WTC11 (cell line): Measurements from ENCODE around the gene CPEB3. TPM values are rescaled to one million over a fixed set of nuclear protein-coding genes. Genes with fewer than 3 reads are reported as not detected.

Experiments
- ATAC-seq: fragments of 200-7000 bp; cut with Tn5 transposase; 2 replicates; pipeline ENCODE4 v1.10.0; 2021; ENCODE audit warnings: mild to moderate bottlenecking, moderate library complexity
- CTCF ChIA-PET: fragments of 300-600 bp; sonication (Branson Sonifier 250); formaldehyde crosslinking; loops from one replicate; lab custom pipeline; 2021; ENCODE audit warnings: antibody characterized with exemption; lab: Charles Lee
- POLR2A ChIA-PET: fragments of 350-600 bp; sonication (Branson Sonifier 250); formaldehyde crosslinking; loops from one replicate; lab custom pipeline; 2021; ENCODE audit warnings: antibody characterized with exemption; lab: Charles Lee
- DNase-seq: peaks from one replicate; pipeline ENCODE4 v3.0.0; 2021; ENCODE audit warnings: low spot score
- H3K27ac Mint-ChIP-seq: 2 replicates; pipeline ENCODE4 v1.8.0; 2021; ENCODE audit warnings: mixed read lengths
- H3K27me3 Mint-ChIP-seq: 2 replicates; pipeline ENCODE4 v1.8.0; 2021; ENCODE audit warnings: low read depth, mild to moderate bottlenecking, moderate library complexity, mixed read lengths
- H3K36me3 Mint-ChIP-seq: 2 replicates; pipeline ENCODE4 v1.8.0; 2021; ENCODE audit warnings: mixed read lengths
- H3K4me1 Mint-ChIP-seq: 2 replicates; pipeline ENCODE4 v1.8.0; 2022; ENCODE audit warnings: mixed read lengths
- H3K4me3 Mint-ChIP-seq: 2 replicates; pipeline ENCODE4 v1.8.0; 2021; ENCODE audit warnings: mild to moderate bottlenecking, moderate library complexity, mixed read lengths
- H3K9me3 Mint-ChIP-seq: 2 replicates; pipeline ENCODE4 v1.8.0; 2021; ENCODE audit warnings: mixed read lengths
- CREB1 ChIP-seq: sonication (generic); formaldehyde crosslinking; IDR thresholded peaks from 2 replicates; pipeline ENCODE4 v1.8.0; 2023; ENCODE audit warnings: mild to moderate bottlenecking, missing genetic modification reagents
- CREM ChIP-seq: sonication (generic); formaldehyde crosslinking; IDR thresholded peaks from 2 replicates; pipeline ENCODE4 v1.8.1; 2022; ENCODE audit warnings: mild to moderate bottlenecking, missing genetic modification reagents, moderate library complexity
- E2F4 ChIP-seq: sonication (generic); formaldehyde crosslinking; IDR thresholded peaks from 2 replicates; pipeline ENCODE4 v1.8.1; 2022; ENCODE audit warnings: low read depth, mild to moderate bottlenecking, moderate library complexity, missing genetic modification reagents, borderline replicate concordance
- ESRRA ChIP-seq: sonication (generic); formaldehyde crosslinking; IDR thresholded peaks from 2 replicates; pipeline ENCODE4 v1.8.1; 2022; ENCODE audit warnings: mild to moderate bottlenecking, missing genetic modification reagents, borderline replicate concordance
- FOXK1 ChIP-seq: sonication (generic); formaldehyde crosslinking; IDR thresholded peaks from 2 replicates; pipeline ENCODE4 v1.8.0; 2022; ENCODE audit warnings: mild to moderate bottlenecking, moderate library complexity, missing genetic modification reagents
- GTF2I ChIP-seq: fragments of 250-450 bp; sonication (Bioruptor Pico); conservative IDR thresholded peaks from 2 replicates; pipeline ENCODE4 v1.4.0; 2021; ENCODE audit warnings: mild to moderate bottlenecking
- JAZF1 ChIP-seq: fragments of 250-450 bp; sonication (Bioruptor Pico); IDR thresholded peaks from 2 replicates; pipeline ENCODE4 v1.9.0; 2021; ENCODE audit warnings: moderate library complexity, mild to moderate bottlenecking, inconsistent platforms
- NFYB ChIP-seq: sonication (generic); formaldehyde crosslinking; conservative IDR thresholded peaks from 2 replicates; pipeline ENCODE4 v1.8.0; 2022; ENCODE audit warnings: low read depth, missing genetic modification reagents
- NR2C2 ChIP-seq: sonication (generic); formaldehyde crosslinking; IDR thresholded peaks from 2 replicates; pipeline ENCODE4 v1.8.0; 2022; ENCODE audit warnings: mild to moderate bottlenecking, missing genetic modification reagents
- NR3C1 ChIP-seq: sonication (generic); formaldehyde crosslinking; conservative IDR thresholded peaks from 2 replicates; pipeline ENCODE4 v1.8.1; 2023; ENCODE audit warnings: low read depth, mild to moderate bottlenecking, missing genetic modification reagents
- RORB ChIP-seq: fragments of 250-450 bp; sonication (Bioruptor Pico); IDR thresholded peaks from 2 replicates; pipeline ENCODE4 v1.9.0; 2021; ENCODE audit warnings: mild to moderate bottlenecking
- TEAD1 ChIP-seq: sonication (generic); formaldehyde crosslinking; IDR thresholded peaks from 2 replicates; pipeline ENCODE4 v1.8.0; 2022; ENCODE audit warnings: mild to moderate bottlenecking, missing genetic modification reagents
- ZNF219 ChIP-seq: sonication (generic); formaldehyde crosslinking; IDR thresholded peaks from 2 replicates; pipeline ENCODE4 v1.8.0; 2023; ENCODE audit warnings: missing genetic modification reagents, mild to moderate bottlenecking, borderline replicate concordance
- ZNF416 ChIP-seq: fragments of 250-450 bp; sonication (Bioruptor Pico); IDR thresholded peaks from 2 replicates; pipeline ENCODE4 v1.9.0; 2021; ENCODE audit warnings: mild to moderate bottlenecking, inconsistent platforms
- total RNA-seq: library from RNA; stranded (reverse); gene quantifications from 3 replicates; pipeline ENCODE4 v1.2.3, GENCODE V29; 2021
- TF ChIP-seq, protein P1 (sequence below): sonication (generic); formaldehyde crosslinking; IDR thresholded peaks from 2 replicates; pipeline ENCODE4 v1.8.0; 2022; ENCODE audit warnings: mild to moderate bottlenecking, missing genetic modification reagents
- TF ChIP-seq, protein P2 (sequence below): sonication (generic); formaldehyde crosslinking; IDR thresholded peaks from 2 replicates; pipeline ENCODE4 v1.8.1; 2023; ENCODE audit warnings: mild to moderate bottlenecking, missing genetic modification reagents, moderate library complexity
- TF ChIP-seq, protein P3 (sequence below): sonication (generic); formaldehyde crosslinking; conservative IDR thresholded peaks from 2 replicates; pipeline ENCODE4 v1.8.1; 2023; ENCODE audit warnings: mild to moderate bottlenecking, low read depth, missing genetic modification reagents, moderate library complexity
- TF ChIP-seq, protein P4 (sequence below): fragments of 250-450 bp; sonication (Bioruptor Pico); IDR thresholded peaks from 2 replicates; pipeline ENCODE4 v1.9.0; 2021; ENCODE audit warnings: mild to moderate bottlenecking, borderline replicate concordance
- TF ChIP-seq, protein P5 (sequence below): fragments of 250-450 bp; sonication (Bioruptor Pico); IDR thresholded peaks from 2 replicates; pipeline ENCODE4 v2.1.2; 2022; ENCODE audit warnings: mild to moderate bottlenecking, moderate library complexity

CPEB3 gene
- total RNA-seq, 1 experiment from 2014 or later: 2.4 TPM

- H3K4me3 Mint-ChIP-seq: no peak overlapping the region
- H3K9me3 Mint-ChIP-seq: no peaks in the 10 kb centered on the region
- no peak overlapping the region for H3K27ac Mint-ChIP-seq
- ATAC-seq (no peak), DNase-seq (no peak)
- no peaks in the 10 kb centered on the region for H3K4me1 Mint-ChIP-seq
- ChIA-PET POLR2A (no interaction called here), CTCF (no interaction called here)
- no peak for TF ChIP-seq FOXK1
- TF ChIP-seq, protein P1, sequence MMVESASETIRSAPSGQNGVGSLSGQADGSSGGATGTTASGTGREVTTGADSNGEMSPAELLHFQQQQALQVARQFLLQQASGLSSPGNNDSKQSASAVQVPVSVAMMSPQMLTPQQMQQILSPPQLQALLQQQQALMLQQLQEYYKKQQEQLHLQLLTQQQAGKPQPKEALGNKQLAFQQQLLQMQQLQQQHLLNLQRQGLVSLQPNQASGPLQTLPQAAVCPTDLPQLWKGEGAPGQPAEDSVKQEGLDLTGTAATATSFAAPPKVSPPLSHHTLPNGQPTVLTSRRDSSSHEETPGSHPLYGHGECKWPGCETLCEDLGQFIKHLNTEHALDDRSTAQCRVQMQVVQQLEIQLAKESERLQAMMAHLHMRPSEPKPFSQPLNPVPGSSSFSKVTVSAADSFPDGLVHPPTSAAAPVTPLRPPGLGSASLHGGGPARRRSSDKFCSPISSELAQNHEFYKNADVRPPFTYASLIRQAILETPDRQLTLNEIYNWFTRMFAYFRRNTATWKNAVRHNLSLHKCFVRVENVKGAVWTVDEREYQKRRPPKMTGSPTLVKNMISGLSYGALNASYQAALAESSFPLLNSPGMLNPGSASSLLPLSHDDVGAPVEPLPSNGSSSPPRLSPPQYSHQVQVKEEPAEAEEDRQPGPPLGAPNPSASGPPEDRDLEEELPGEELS (CRISPR knock-in tag): no peak
- no peak for TF ChIP-seq E2F4 (CRISPR knock-in tag)
- no peak for TF ChIP-seq ZNF219 (CRISPR knock-in tag)
- TF ChIP-seq JAZF1 (CRISPR knock-in tag): no peak
- H3K27me3 Mint-ChIP-seq: no peaks in the 10 kb centered on the region
- H3K36me3 Mint-ChIP-seq: no peaks in the 10 kb centered on the region
Measured at GRCh38 chr10:92267343-92267742, 23.5 kb downstream of the CPEB3 start.

DNA sequence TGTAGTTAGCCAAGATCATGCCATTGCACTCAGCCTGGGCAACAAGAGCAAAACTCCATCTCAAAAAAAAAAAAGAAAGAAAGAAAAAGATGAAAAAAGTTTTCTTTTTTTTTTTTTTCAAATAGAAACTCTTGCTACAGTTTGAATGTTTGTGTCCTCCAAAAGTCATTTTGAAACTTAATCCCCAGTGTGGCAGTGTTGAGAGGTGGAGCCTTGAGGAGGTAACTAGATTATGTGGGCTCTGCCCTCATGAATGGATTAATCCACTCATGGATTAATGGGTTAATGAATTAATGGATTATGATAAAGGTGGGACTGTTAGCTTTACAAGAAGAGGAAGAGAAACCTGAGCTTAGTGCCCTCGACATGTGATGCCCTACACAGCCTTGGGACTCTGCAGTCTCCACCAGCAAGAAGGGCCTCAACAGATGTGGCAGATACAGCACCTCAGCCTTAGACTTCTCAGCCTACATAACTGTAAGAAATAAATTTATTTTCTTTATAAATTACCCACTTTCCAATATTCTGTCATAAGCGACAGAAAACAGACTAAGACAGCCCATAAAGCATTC is 25.1 kb downstream of the CPEB3 start:
- ATAC-seq: no peak
- no peaks in the 10 kb centered on the region for H3K9me3 Mint-ChIP-seq
- H3K4me1 Mint-ChIP-seq: no peaks in the 10 kb centered on the region
- H3K36me3 Mint-ChIP-seq: no peaks in the 10 kb centered on the region
- H3K4me3 Mint-ChIP-seq: no peak overlapping the region
- POLR2A ChIA-PET: no interaction called here
- no peaks in the 10 kb centered on the region for H3K27me3 Mint-ChIP-seq
- CTCF ChIA-PET: no interaction called here
- DNase-seq: no peak
- TF ChIP-seq ESRRA (CRISPR knock-in tag) (no peak), NR3C1 (CRISPR knock-in tag) (no peak), RORB (CRISPR knock-in tag) (no peak), ZNF416 (CRISPR knock-in tag) (no peak), CREM (CRISPR knock-in tag) (no peak), CREB1 (CRISPR knock-in tag) (no peak), GTF2I (CRISPR knock-in tag) (no peak), NFYB (CRISPR knock-in tag) (no peak), NR2C2 (CRISPR knock-in tag) (no peak), TEAD1 (no peak)
- TF ChIP-seq, protein P2, sequence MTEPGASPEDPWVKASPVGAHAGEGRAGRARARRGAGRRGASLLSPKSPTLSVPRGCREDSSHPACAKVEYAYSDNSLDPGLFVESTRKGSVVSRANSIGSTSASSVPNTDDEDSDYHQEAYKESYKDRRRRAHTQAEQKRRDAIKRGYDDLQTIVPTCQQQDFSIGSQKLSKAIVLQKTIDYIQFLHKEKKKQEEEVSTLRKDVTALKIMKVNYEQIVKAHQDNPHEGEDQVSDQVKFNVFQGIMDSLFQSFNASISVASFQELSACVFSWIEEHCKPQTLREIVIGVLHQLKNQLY (CRISPR knock-in tag): no peak
- TF ChIP-seq, protein P3, sequence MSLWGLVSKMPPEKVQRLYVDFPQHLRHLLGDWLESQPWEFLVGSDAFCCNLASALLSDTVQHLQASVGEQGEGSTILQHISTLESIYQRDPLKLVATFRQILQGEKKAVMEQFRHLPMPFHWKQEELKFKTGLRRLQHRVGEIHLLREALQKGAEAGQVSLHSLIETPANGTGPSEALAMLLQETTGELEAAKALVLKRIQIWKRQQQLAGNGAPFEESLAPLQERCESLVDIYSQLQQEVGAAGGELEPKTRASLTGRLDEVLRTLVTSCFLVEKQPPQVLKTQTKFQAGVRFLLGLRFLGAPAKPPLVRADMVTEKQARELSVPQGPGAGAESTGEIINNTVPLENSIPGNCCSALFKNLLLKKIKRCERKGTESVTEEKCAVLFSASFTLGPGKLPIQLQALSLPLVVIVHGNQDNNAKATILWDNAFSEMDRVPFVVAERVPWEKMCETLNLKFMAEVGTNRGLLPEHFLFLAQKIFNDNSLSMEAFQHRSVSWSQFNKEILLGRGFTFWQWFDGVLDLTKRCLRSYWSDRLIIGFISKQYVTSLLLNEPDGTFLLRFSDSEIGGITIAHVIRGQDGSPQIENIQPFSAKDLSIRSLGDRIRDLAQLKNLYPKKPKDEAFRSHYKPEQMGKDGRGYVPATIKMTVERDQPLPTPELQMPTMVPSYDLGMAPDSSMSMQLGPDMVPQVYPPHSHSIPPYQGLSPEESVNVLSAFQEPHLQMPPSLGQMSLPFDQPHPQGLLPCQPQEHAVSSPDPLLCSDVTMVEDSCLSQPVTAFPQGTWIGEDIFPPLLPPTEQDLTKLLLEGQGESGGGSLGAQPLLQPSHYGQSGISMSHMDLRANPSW: no peak
- TF ChIP-seq, protein P4, sequence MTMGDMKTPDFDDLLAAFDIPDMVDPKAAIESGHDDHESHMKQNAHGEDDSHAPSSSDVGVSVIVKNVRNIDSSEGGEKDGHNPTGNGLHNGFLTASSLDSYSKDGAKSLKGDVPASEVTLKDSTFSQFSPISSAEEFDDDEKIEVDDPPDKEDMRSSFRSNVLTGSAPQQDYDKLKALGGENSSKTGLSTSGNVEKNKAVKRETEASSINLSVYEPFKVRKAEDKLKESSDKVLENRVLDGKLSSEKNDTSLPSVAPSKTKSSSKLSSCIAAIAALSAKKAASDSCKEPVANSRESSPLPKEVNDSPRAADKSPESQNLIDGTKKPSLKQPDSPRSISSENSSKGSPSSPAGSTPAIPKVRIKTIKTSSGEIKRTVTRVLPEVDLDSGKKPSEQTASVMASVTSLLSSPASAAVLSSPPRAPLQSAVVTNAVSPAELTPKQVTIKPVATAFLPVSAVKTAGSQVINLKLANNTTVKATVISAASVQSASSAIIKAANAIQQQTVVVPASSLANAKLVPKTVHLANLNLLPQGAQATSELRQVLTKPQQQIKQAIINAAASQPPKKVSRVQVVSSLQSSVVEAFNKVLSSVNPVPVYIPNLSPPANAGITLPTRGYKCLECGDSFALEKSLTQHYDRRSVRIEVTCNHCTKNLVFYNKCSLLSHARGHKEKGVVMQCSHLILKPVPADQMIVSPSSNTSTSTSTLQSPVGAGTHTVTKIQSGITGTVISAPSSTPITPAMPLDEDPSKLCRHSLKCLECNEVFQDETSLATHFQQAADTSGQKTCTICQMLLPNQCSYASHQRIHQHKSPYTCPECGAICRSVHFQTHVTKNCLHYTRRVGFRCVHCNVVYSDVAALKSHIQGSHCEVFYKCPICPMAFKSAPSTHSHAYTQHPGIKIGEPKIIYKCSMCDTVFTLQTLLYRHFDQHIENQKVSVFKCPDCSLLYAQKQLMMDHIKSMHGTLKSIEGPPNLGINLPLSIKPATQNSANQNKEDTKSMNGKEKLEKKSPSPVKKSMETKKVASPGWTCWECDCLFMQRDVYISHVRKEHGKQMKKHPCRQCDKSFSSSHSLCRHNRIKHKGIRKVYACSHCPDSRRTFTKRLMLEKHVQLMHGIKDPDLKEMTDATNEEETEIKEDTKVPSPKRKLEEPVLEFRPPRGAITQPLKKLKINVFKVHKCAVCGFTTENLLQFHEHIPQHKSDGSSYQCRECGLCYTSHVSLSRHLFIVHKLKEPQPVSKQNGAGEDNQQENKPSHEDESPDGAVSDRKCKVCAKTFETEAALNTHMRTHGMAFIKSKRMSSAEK (CRISPR knock-in tag): no peak
- TF ChIP-seq, protein P5, sequence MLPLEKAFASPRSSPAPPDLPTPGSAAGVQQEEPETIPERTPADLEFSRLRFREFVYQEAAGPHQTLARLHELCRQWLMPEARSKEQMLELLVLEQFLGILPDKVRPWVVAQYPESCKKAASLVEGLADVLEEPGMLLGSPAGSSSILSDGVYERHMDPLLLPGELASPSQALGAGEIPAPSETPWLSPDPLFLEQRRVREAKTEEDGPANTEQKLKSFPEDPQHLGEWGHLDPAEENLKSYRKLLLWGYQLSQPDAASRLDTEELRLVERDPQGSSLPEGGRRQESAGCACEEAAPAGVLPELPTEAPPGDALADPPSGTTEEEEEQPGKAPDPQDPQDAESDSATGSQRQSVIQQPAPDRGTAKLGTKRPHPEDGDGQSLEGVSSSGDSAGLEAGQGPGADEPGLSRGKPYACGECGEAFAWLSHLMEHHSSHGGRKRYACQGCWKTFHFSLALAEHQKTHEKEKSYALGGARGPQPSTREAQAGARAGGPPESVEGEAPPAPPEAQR (CRISPR knock-in tag): no peak
- no peak overlapping the region for H3K27ac Mint-ChIP-seq
